Measurements from ENCODE around the gene GNA12.
"Not testable (repeated sequence)": the region's sequence is repeated elsewhere in the genome, so short reads cannot be mapped to it uniquely, and the experiment has no call there.

Gene GNA12

GRCh38 chr7:2698581-2699288 is 145.4 kb downstream of the GNA12 start:
- TF ChIP-seq CTCF (conservative IDR thresholded peaks at IDR 0.05) (no peak), ZFX (IDR thresholded peaks at IDR 0.05) (no peak)
- H3K27ac ChIP-seq: no peak overlapping the region

GRCh38 chr7:2694122-2694436 is 150.0 kb downstream of the GNA12 start:
- not testable (repeated sequence) for H3K27ac ChIP-seq

GRCh38 chr7:2693420-2694121 is 150.5 kb downstream of the GNA12 start:
- H3K27ac ChIP-seq: not testable (repeated sequence)

- TF ChIP-seq CTCF (conservative IDR thresholded peaks at IDR 0.05): no peak
- TF ChIP-seq ZFX (IDR thresholded peaks at IDR 0.05): no peak
- H3K27ac ChIP-seq: no peak overlapping the region
Measured at GRCh38 chr7:2692543-2692942, 151.6 kb downstream of the GNA12 start.

GRCh38 chr7:2691932-2692439 is 152.1 kb downstream of the GNA12 start:
- not testable (repeated sequence) for H3K27ac ChIP-seq

- H3K27ac ChIP-seq: no peak overlapping the region
- TF ChIP-seq CTCF (conservative IDR thresholded peaks at IDR 0.05) (no peak), ZFX (IDR thresholded peaks at IDR 0.05) (no peak)
Measured at GRCh38 chr7:2691011-2691707, 152.9 kb downstream of the GNA12 start.

- TF ChIP-seq CTCF (conservative IDR thresholded peaks at IDR 0.05) (no peak), ZFX (IDR thresholded peaks at IDR 0.05) (no peak)
- no peak overlapping the region for H3K27ac ChIP-seq
Measured at GRCh38 chr7:2689951-2690705, 154.0 kb downstream of the GNA12 start.

- TF ChIP-seq ZFX (IDR thresholded peaks at IDR 0.05) (no peak), CTCF (conservative IDR thresholded peaks at IDR 0.05) (no peak)
- H3K27ac ChIP-seq: no peak overlapping the region
Measured at GRCh38 chr7:2689343-2689847, 154.7 kb downstream of the GNA12 start.
